Muscle of back (tissue), 13 donors: ENCODE measurements around the gene ANAPC16. TPM values are rescaled to one million over a fixed set of nuclear protein-coding genes. Genes with fewer than 3 reads are reported as not detected.

ENCODE experiments used
- DNase-seq, 3 donors: peaks; one replicate each; pipeline versions ENCODE4 v3.0.0 to v3.0.0-alpha.2; 2013
- long read RNA-seq, 9 donors: transcript quantifications; one replicate each; lab custom pipeline, GENCODE V29; 2026
- polyA plus RNA-seq, 10 donors: library from polyadenylated mRNA; unstranded; fragments of 120-200 nt; gene quantifications; one replicate each; pipeline ENCODE4 v1.2.1, GENCODE V29; 2013; ENCODE audit not compliant: insufficient read length in 10 of 10

ANAPC16 gene
- 100 to 1,000 TPM; 109 to 141 (median 130) TPM for polyA plus RNA-seq
- long read RNA-seq, donor 1, transcript ANAPC16-201 (4 exons, 3,195 nt), result major isoform, 33 of 65 reads
- long read RNA-seq, donor 1, partial matches to known transcripts, result 0 of 65 reads
- long read RNA-seq, donor 1, other reads (novel, unspliced or antisense), result 27 of 65 reads
- long read RNA-seq, donor 2, transcript ANAPC16-203 (3 exons, 734 nt), result minor isoform, 6 of 57 reads
- long read RNA-seq, donor 2, transcript ANAPC16-201 (4 exons, 3,195 nt), result major isoform, 17 of 57 reads
- long read RNA-seq, donor 2, partial matches to known transcripts, result 7 of 57 reads
- long read RNA-seq, donor 2, other reads (novel, unspliced or antisense), result 20 of 57 reads
- long read RNA-seq, donor 3, result 0 reads
- long read RNA-seq, donor 4, transcript ANAPC16-201 (4 exons, 3,195 nt), result major isoform, 22 of 57 reads
- long read RNA-seq, donor 4, transcript ANAPC16-205 (5 exons, 3,567 nt), result minor isoform, 10 of 57 reads
- long read RNA-seq, donor 4, partial matches to known transcripts, result 11 of 57 reads
- long read RNA-seq, donor 4, other reads (novel, unspliced or antisense), result 10 of 57 reads
- long read RNA-seq, donor 5, transcript ANAPC16-203 (3 exons, 734 nt), result minor isoform, 6 of 135 reads
- long read RNA-seq, donor 5, transcript ANAPC16-201 (4 exons, 3,195 nt), result major isoform, 31 of 135 reads
- long read RNA-seq, donor 5, partial matches to known transcripts, result 57 of 135 reads
- long read RNA-seq, donor 5, other reads (novel, unspliced or antisense), result 37 of 135 reads
- long read RNA-seq, donor 6, transcript ANAPC16-201 (4 exons, 3,195 nt), result major isoform, 40 of 84 reads
- long read RNA-seq, donor 6, partial matches to known transcripts, result 20 of 84 reads
- long read RNA-seq, donor 6, other reads (novel, unspliced or antisense), result 16 of 84 reads
- long read RNA-seq, donor 7, transcript ANAPC16-201 (4 exons, 3,195 nt), result major isoform, 26 of 75 reads
- long read RNA-seq, donor 7, partial matches to known transcripts, result 28 of 75 reads
- long read RNA-seq, donor 7, other reads (novel, unspliced or antisense), result 17 of 75 reads
- long read RNA-seq, donor 8, transcript ANAPC16-201 (4 exons, 3,195 nt), result major isoform, 17 of 78 reads
- long read RNA-seq, donor 8, partial matches to known transcripts, result 45 of 78 reads
- long read RNA-seq, donor 8, other reads (novel, unspliced or antisense), result 11 of 78 reads
- long read RNA-seq, donor 9, transcript ANAPC16-201 (4 exons, 3,195 nt), result major isoform, 7 of 11 reads
- long read RNA-seq, donor 9, partial matches to known transcripts, result 0 of 11 reads
- long read RNA-seq, donor 9, other reads (novel, unspliced or antisense), result 0 of 11 reads

DNA sequence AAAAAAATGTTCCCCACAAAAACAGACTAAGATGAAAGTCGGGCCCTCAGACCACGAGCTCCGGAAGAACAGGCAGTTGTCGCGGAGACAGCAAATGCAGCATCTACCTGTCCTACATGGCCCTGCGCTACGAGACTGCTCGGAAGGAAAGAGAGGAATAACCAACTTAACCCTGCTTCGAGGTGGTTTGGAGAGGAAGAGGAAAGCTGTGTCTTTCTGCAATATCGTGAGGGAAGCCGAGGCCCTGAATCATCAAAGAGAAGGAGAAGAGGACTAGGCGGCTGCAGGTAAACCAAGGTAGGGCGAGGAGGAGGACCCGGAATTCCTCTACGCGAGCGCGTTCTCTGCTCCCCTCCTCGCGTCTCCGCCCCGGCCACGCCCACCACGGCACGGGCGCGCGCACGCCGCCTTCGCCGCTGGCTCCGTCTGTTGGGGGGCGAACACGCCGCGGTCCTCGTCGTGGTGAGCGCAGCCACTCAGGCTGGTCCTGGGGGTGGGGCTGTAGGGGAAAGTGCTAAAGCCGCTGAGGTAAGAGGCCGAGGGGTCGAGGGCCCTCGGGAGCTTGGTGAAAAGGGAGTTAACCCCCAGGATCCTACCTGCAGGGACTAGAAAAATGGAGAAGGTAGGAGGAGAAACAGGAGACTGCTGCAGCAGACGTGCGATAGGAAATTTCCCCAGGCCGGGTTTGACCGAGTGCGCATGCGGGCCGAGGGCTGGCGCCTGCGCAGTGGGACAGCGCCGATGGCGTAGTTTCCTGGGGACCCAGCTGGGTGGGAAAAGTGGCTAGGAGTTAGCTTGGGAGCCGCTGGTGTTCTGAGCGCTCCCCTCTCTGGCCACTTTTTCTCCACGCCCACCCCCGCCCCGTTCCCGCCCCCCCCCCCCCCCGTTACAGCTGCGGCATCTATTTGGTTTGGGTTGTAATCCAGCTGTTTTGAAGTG is at the start of gene ANAPC16, which contains the start of gene ASCC1:
Gene ANAPC16, plus strand, starts transcription at position 402 of the 939 bp plus-strand sequence. CDS start 7,903 bp downstream, outside the sequence.
Gene ASCC1, minus strand, starts transcription at position 666 of the 939 bp plus-strand sequence. CDS start 2,978 bp downstream, outside the sequence.
- peak; percentile 94 to 99 (median 97) for DNase-seq

- DNase-seq, result no peak
These were observed 48.7 kb upstream of the ANAPC16 start for GRCh38 chr10:72167118-72167517.

- no peak for DNase-seq
These were observed 45.5 kb upstream of the ANAPC16 start for GRCh38 chr10:72170263-72170662.

- no peak for DNase-seq
These were observed 45.1 kb upstream of the ANAPC16 start for GRCh38 chr10:72170733-72171132.

GRCh38 chr10:72171175-72171630 is 44.6 kb upstream of the ANAPC16 start:
- peak in 1 of 3 donors; percentile 47 for DNase-seq

- DNase-seq, result no peak
These were observed 42.6 kb upstream of the ANAPC16 start for GRCh38 chr10:72173262-72173618.

DNA sequence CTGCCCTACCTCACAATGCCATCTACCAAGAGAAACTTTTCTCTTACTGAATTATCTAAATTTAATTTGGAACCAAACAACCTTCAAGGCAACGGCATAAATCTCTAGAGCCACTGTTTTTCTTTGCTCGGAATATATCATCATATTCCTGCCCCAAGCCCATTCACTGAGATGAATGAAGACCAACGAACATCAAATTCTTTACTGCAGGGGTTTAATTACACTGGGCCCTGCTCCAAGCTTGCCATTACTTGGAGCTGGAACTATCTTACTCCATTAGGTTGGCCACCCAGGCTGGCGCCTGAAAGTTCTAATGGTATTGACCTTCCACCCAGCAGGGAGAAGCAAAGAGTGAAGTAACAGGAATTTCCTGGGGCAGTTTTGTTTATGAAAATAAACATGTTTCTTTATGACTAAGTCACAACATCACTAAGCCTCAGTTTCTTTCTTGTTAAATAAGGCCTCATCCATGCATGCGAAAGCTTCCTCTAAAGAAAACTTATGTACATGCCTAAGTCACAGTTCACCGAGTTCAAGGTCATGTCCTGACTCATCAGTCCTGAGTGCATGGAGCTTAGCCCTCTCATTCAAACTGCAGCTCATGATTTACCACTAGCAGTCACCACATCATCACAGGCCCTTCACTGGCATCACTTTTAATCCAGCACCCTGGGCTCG is 42.1 kb upstream of the ANAPC16 start:
- no peak for DNase-seq

DNA sequence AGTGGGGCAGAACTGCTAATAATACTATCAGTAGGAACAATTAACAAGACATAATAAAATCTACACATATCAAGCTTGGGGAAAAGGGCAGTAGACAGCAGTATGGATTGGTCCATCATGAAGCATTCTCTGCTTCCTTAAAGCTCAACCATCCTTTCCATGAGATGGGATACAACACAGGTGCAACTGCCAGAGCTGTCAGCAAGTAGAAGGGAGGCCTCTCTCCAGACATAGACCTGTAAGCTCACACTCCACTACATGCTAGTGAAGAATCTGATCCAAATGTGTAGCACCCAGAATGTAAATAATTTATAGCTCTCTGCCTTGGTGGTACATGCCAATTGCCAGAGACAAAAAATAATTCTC is 41.5 kb upstream of the ANAPC16 start:
- no peak for DNase-seq

DNA sequence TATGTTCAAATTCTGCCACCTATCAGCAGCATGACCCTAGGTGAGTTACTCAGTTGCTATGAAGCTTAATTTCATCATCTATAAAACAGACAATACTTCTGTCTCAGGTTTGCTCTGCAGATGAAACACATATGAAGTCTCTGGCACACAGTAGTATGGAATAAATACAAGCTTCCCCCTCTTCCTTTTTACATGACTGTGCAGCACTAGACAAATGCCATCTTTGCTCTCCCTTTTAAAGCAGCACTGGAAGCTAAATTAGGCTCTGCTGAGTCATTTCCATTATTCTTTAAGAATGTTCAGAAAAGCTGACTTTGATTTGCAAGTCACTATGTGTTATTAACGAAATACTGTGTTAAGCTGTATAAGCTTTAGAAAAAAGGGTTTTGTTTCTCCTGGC is 40.7 kb upstream of the ANAPC16 start:
- peak; percentile 1 to 39 (median 12) for DNase-seq

DNA sequence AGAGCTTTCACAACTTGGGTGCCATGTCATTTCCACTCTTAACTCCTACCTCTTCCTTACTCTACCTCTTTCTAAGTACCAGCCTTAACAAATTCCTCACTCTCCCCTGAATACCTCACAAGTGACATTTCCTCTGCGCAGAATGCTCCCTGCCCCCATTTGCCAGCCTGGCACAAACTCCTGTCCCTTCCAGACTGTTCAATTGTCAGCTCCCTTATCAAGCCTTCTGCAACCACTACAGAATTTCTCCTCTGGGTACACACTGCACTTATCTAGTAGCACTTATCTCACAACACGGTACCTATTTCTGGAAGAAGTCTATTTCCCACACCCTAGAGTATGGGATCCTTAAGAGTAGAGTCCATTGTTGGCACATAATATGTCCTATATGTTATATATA is 39.1 kb upstream of the ANAPC16 start:
- DNase-seq, result no peak

- no peak for DNase-seq
These were observed 38.4 kb upstream of the ANAPC16 start for GRCh38 chr10:72177454-72177853.

- DNase-seq, result no peak
These were observed 31.7 kb upstream of the ANAPC16 start for GRCh38 chr10:72184156-72184555.

GRCh38 chr10:72186258-72186981 is 29.4 kb upstream of the ANAPC16 start:
- DNase-seq, result peak in 2 of 3 donors; percentile 30 to 71

GRCh38 chr10:72186982-72187330 is 28.9 kb upstream of the ANAPC16 start:
- peak in 1 of 3 donors; percentile 1 for DNase-seq

GRCh38 chr10:72194949-72195348 is 20.9 kb upstream of the ANAPC16 start:
- no peak for DNase-seq

DNA sequence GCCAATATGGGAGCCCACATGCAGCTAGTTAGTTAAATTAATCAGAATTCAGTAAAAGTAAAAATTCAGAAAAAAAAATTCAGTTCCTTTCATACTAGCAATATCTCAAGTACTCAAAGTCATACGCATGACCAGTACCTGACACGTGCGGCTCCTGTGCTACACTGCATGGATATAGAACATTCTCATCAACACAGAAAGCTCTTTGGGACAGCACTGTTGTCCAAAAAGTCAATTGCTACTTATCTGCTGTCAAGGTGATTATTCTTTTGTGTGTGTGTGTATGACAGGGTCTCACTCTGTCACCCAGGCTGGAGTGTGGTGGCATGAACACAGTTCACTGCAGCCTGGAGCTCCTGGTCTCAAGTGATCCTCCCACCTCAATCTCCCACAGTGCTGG is 14.9 kb upstream of the ANAPC16 start:
- no peak for DNase-seq

DNA sequence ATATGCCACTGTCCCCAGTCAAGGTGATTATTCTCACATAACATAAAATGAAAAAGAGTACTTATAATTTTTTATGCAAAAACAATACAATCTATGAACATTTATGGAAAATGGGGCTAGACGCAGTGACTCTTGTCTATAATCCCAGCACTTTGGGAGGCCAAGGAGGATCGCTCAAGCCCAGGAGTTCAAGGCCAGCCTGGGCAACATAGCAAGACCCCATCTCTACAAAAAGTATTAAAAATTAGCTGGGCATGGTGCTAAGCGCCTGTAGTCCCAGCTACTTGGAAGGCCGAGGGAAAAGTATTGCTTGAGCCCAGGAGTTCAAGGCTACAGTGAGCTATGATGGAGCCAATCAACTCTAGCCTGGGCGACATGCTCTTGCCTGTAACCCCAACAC is 14.5 kb upstream of the ANAPC16 start:
- DNase-seq, result no peak

GRCh38 chr10:72204296-72204695 is 11.5 kb upstream of the ANAPC16 start:
- no peak for DNase-seq

DNA sequence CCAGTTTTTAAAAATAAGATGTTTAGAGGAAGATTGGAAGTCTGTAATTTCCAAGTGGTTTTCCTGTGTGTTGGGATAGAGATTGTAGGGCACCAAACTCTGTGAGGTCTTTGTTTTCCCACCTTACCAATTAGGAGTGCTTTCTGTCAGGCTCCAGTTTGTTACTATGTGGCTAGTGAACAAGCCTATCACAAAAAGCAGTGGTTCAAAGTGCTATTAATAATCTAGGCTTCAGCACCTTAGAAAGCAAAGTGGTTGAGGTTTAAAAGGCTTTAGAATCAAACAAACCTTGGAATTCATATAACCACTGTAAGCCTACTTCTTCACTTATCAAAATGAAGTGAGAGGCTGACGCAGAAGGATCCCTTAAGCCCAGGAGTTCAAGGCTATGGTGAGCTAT is 11.1 kb upstream of the ANAPC16 start:
- no peak for DNase-seq
